Stimulated activated memory B cell treated with anti-CD40 and anti-IgM and Interleukin-4, amounts not matched to agents 10 μg/mL and 1 μg/mL and 100 μg/mL, for 72 hours (primary cell): ENCODE results near the gene MAGEA8.
A peak's percentile ranks its signal among the peaks of the same experiment; 100 is the strongest.
"Not testable (repeated sequence)": the region's sequence is repeated elsewhere in the genome, so short reads cannot be mapped to it uniquely, and the experiment has no call there.

Experiments used
- ATAC-seq: fragments of 150-1000 bp; cut with Tn5 transposase; 2 replicates; pipeline ENCODE4 v1.10.0; 2021
- H3K27ac Mint-ChIP-seq: one replicate; pipeline ENCODE4 v1.8.0; 2022; ENCODE audit warnings: mild to moderate bottlenecking, mixed read lengths
- H3K27me3 Mint-ChIP-seq: one replicate; pipeline ENCODE4 v1.8.0; 2022; ENCODE audit warnings: mixed read lengths
- H3K36me3 Mint-ChIP-seq: one replicate; pipeline ENCODE4 v1.8.0; 2022; ENCODE audit warnings: mixed read lengths
- H3K4me1 Mint-ChIP-seq: one replicate; pipeline ENCODE4 v1.8.0; 2022; ENCODE audit warnings: mixed read lengths
- H3K4me3 Mint-ChIP-seq: one replicate; pipeline ENCODE4 v1.8.0; 2022; ENCODE audit warnings: mild to moderate bottlenecking, moderate library complexity, mixed read lengths
- H3K9me3 Mint-ChIP-seq: one replicate; pipeline ENCODE4 v1.8.0; 2022; ENCODE audit warnings: mixed read lengths

Gene MAGEA8

DNA sequence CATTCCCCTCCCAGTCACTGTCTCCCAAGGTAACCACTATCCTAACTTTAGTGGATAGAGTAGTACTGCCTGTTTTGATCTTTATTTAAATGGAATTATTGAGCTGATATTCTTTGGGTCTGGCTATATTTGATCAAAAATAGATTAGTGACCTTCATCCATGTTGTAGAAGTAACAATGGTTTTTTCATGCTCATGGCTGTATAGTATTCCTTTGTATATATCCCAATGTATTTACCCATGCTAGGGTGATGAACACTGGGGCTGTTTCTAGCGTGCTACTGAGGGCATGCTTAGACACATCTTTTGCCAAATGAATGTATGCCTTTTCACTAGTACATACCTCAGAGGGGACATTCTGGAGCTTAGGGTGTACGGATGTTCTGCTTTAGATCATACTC lies 10.1 kb upstream of the MAGEA8 start:
- ATAC-seq, result no peak
- H3K36me3 Mint-ChIP-seq, result peaks cover 5% of the 10 kb centered on the region
- H3K4me1 Mint-ChIP-seq, result no peaks in the 10 kb centered on the region
- H3K4me3 Mint-ChIP-seq, result no peak overlapping the region
- peaks cover 7% of the 10 kb centered on the region for H3K27me3 Mint-ChIP-seq
- H3K27ac Mint-ChIP-seq, result no peak overlapping the region
- H3K9me3 Mint-ChIP-seq, result peaks cover 3% of the 10 kb centered on the region

DNA sequence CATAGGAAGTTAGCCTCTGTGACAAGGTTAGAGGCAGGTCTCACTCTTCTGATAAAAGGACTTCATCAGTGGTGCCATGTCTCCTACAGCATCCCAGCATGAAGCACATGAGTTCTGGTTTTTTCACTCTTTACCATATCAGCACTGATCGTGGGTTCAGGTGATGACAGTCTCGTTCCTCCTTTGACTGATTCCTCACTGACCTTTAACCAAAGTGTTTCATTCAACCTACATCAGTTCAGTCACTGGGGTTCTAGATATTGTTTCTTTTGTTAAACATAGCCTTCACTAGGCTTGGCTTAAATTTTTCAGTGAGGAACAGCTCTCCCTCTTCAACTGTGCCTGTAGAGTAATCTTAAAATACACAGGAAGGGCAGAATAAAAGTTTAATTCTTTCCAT lies 9.6 kb upstream of the MAGEA8 start:
- no peak overlapping the region for H3K4me3 Mint-ChIP-seq
- peaks cover under 1% of the 10 kb centered on the region for H3K36me3 Mint-ChIP-seq
- no peak overlapping the region for H3K27ac Mint-ChIP-seq
- H3K27me3 Mint-ChIP-seq, result peaks cover 7% of the 10 kb centered on the region
- peaks cover under 1% of the 10 kb centered on the region for H3K9me3 Mint-ChIP-seq
- ATAC-seq, result no peak
- no peaks in the 10 kb centered on the region for H3K4me1 Mint-ChIP-seq

DNA sequence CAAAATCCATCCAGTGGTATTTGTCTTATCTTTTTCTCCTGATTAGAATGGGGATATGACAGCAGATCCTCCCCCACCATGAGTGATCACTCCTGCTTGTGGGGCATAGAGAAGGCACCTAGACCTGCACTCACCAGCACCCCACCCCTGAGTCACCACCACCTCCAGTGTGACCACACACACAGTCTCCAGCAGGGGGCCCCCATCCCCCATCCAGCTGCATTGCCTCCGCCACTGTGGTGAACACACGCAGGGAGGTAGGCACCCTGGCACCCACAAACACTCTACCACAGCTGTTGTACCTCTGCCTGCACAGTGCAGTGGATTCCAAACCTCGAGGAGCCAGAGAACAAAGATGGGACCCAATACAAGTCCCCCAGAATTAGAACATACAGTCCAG lies 9.0 kb upstream of the MAGEA8 start:
- H3K9me3 Mint-ChIP-seq, result no peaks in the 10 kb centered on the region
- H3K4me1 Mint-ChIP-seq, result no peaks in the 10 kb centered on the region
- peaks cover 7% of the 10 kb centered on the region for H3K27me3 Mint-ChIP-seq
- no peaks in the 10 kb centered on the region for H3K36me3 Mint-ChIP-seq
- H3K27ac Mint-ChIP-seq, result no peak overlapping the region
- no peak overlapping the region for H3K4me3 Mint-ChIP-seq
- peak; percentile 79 for ATAC-seq

DNA sequence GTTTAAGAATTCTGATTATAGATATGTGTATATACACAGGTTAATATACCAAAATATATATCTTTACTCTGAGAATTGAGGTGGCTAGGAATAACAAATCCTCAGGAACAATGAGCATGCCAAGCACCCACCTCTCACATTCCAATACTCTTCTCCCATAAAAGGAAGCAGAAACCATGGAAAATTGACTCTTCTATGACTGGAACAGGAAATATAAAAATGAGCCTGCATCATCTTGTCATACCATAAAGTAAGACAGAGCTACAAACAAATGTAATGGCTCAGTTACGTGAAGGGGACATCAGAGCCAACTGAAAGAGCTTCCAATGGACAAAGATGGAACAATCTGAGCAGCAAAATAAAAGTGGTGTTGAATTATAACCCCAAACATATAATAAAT lies 3.8 kb upstream of the MAGEA8 start:
- no peak for ATAC-seq
- no peak overlapping the region for H3K4me3 Mint-ChIP-seq
- no peaks in the 10 kb centered on the region for H3K4me1 Mint-ChIP-seq
- H3K27ac Mint-ChIP-seq, result no peak overlapping the region
- H3K36me3 Mint-ChIP-seq, result no peaks in the 10 kb centered on the region
- H3K27me3 Mint-ChIP-seq, result peaks cover 1% of the 10 kb centered on the region
- H3K9me3 Mint-ChIP-seq, result no peaks in the 10 kb centered on the region

DNA sequence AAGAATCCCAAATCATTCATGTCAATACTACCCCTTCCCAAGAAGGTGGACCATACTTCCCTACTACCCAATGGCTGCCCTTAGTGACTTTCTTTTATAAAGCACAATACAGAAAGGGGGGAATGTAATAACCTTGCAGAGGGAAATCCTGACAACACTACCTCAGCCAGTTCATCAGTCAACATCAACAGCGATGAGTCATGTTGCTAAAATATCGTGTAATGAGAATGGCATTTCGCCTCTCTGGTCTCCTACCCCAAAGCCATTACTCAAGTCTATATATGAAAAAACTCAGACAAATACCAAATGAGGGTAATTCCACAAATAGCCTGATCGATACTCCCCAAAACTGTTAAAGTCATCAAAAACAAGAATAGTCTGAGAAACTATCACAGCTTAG lies 3.3 kb upstream of the MAGEA8 start:
- H3K27me3 Mint-ChIP-seq, result no peaks in the 10 kb centered on the region
- no peaks in the 10 kb centered on the region for H3K36me3 Mint-ChIP-seq
- no peak overlapping the region for H3K4me3 Mint-ChIP-seq
- H3K27ac Mint-ChIP-seq, result no peak overlapping the region
- H3K9me3 Mint-ChIP-seq, result no peaks in the 10 kb centered on the region
- ATAC-seq, result no peak
- H3K4me1 Mint-ChIP-seq, result no peaks in the 10 kb centered on the region

DNA sequence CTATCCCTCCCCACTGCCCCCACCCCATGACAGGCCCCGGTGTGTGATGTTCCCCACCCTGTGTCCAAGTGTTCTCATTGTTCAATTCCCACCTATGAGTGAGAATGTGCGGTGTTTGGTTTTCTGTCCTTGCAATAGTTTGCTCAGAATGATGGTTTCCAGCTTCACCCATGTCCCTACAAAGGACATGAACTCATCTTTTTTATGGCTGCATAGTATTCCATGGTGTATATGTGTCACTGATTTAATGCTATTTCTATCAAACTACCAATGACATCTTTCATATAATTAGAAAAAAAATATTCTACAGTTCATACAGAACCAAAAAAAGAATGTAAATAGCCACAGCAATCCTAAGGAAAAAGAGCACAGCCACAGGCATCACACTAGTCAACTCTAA lies 9.8 kb downstream of the MAGEA8 start:
- not testable (repeated sequence) for H3K36me3 Mint-ChIP-seq, H3K4me3 Mint-ChIP-seq, H3K27me3 Mint-ChIP-seq, H3K9me3 Mint-ChIP-seq, H3K4me1 Mint-ChIP-seq, ATAC-seq, H3K27ac Mint-ChIP-seq

DNA sequence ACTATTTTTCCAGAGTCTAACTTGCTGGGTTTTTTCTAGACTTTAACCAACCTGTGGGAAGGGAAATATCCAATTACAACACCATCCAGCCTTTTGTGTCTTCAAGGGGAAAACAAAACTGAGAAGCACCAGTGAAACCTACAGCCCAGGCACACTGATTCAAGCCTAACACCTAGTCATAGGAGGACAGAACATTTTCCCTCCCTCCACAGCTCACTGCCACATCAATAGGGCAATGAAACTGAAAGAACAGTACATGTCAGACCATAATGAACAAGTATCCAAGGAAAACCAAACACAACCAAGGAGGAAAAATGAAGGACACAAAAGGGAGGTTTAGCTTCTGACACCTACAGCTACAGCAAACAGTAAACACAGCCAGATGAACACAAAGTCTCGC lies 17.6 kb downstream of the MAGEA8 start:
- ATAC-seq, result no peak
- no peak overlapping the region for H3K27ac Mint-ChIP-seq
- no peaks in the 10 kb centered on the region for H3K4me1 Mint-ChIP-seq
- H3K4me3 Mint-ChIP-seq, result no peak overlapping the region
- peaks cover 6% of the 10 kb centered on the region for H3K9me3 Mint-ChIP-seq
- no peaks in the 10 kb centered on the region for H3K27me3 Mint-ChIP-seq
- H3K36me3 Mint-ChIP-seq, result no peaks in the 10 kb centered on the region

DNA sequence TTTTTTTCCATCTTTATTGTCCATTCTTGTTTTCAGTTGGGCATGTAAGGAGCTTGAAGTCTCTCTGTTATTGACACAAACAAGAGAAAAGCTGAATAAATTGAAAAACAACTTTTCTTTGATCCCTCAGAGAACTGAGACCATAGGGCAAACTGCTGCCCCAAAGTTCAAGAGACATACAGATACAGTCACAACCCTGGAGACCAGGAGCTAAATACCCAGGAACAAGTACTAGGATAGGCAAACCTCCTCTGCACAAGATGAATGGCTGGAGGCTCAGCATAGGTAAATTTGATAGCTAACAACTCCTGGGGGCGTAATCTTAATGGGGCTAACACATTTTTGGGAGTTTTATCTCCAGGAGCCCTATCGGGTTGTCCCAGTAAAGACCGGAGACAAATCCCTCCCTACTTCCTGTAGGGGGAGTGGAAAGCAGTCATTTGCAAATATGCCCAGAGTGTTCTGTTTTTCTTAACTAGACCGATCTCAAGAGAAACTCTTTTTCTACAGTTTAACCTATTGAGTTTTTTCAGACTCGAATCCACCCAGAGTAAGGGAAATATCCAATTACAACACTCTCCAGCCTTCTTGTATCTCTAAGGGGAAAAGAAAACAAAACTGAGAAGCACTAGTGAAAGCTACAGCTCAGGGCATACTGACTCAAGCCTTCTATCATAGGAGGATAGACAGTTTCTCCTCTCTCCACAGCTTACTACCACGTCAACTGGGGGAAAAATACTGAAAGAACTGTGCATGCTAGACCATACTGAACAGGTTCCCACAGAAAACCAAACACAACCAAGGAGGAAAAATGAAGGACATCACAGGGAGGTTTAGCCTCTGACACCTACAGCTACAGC lies 23.1 kb downstream of the MAGEA8 start:
- no peaks in the 10 kb centered on the region for H3K9me3 Mint-ChIP-seq
- H3K27ac Mint-ChIP-seq, result no peak overlapping the region
- ATAC-seq, result no peak
- H3K4me1 Mint-ChIP-seq, result no peaks in the 10 kb centered on the region
- H3K27me3 Mint-ChIP-seq, result no peaks in the 10 kb centered on the region
- peak overlapping the region; percentile 57 for H3K4me3 Mint-ChIP-seq
- H3K36me3 Mint-ChIP-seq, result no peaks in the 10 kb centered on the region

DNA sequence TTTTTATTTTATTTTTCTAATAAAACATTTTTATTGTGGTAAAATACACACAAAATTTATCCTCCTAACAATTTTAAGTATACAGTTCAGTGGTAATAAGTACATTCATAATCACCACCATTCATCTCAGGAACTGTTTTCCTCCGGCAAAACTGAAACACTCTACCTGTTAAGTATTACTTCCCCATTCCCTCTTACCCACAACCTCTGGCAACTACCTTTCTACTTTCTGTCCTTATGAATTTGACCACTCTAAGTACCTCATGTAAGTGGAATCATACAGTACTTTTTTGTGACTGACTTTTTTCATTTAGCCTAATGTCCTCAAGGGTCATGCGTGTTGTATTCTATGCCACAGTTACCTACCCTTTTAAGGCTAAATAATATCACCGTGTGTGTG lies 27.3 kb downstream of the MAGEA8 start:
- Mint-ChIP-seq H3K4me1 (no peaks in the 10 kb centered on the region), H3K4me3 (no peak overlapping the region), H3K27me3 (no peaks in the 10 kb centered on the region), H3K27ac (no peak overlapping the region), H3K9me3 (no peaks in the 10 kb centered on the region), H3K36me3 (no peaks in the 10 kb centered on the region)
- peak; percentile 54 for ATAC-seq

DNA sequence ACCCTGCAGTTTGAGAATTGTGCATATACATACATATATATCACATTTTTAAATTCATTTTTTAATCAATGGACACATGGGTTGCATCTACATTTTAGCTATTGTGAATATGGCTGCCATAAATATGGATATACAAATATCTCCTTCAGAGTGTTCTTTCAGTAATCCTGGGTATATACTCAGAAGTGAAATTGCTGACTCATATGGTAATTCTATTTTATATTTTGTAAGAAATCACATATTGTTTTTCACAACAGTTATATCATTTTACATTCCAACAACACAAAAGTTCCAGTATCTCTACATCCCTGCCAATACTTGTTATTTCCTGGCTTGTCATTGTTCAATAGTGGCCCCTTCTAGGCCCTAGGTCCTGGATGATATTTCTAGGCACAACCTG lies 27.7 kb downstream of the MAGEA8 start:
- no peaks in the 10 kb centered on the region for H3K36me3 Mint-ChIP-seq
- H3K27ac Mint-ChIP-seq, result no peak overlapping the region
- no peaks in the 10 kb centered on the region for H3K27me3 Mint-ChIP-seq
- H3K9me3 Mint-ChIP-seq, result no peaks in the 10 kb centered on the region
- no peaks in the 10 kb centered on the region for H3K4me1 Mint-ChIP-seq
- no peak for ATAC-seq
- H3K4me3 Mint-ChIP-seq, result no peak overlapping the region

DNA sequence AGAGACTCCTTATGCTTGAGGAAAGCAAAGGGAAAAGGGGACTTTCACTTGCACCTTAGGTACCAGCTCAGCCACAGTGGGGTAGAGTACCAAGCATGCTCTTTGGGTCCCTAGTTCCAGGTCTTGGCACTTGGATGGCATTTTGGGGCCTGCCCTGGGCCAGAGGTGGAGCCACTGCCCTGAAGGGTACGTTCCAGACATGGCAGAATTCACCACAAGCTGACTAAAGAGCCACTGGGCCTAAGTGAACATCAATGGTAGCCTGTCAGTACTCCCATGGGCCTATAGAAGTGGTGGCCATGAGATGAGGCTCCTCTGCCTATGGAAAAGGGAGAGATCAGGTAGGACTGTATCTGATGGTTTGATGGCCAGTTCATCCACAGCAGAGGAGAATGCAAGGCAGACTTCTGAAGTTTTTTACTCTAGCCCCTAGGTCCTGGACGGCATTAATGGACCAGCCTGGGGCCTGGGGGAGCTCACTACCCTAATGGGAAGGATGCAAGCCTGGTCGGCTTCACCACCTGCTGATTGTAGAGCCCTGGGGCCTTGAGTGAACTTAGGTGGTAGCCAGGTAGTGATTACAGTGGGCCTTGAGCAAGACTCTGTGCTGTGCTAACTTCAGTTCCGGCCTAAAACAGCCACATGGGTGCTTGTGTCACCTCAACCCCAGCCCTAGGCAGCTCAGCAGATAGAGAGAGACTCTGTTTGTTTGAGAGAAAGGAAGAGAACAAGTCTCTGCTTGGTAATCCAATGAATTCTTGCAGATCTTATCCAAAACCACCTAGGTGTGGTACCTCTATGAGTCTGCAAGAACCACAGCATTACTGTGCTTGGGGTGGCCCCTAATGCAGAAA lies 28.6 kb downstream of the MAGEA8 start:
- peaks cover 3% of the 10 kb centered on the region for H3K9me3 Mint-ChIP-seq
- H3K27ac Mint-ChIP-seq, result no peak overlapping the region
- H3K4me3 Mint-ChIP-seq, result no peak overlapping the region
- ATAC-seq, result no peak
- H3K36me3 Mint-ChIP-seq, result no peaks in the 10 kb centered on the region
- no peaks in the 10 kb centered on the region for H3K4me1 Mint-ChIP-seq
- no peaks in the 10 kb centered on the region for H3K27me3 Mint-ChIP-seq

DNA sequence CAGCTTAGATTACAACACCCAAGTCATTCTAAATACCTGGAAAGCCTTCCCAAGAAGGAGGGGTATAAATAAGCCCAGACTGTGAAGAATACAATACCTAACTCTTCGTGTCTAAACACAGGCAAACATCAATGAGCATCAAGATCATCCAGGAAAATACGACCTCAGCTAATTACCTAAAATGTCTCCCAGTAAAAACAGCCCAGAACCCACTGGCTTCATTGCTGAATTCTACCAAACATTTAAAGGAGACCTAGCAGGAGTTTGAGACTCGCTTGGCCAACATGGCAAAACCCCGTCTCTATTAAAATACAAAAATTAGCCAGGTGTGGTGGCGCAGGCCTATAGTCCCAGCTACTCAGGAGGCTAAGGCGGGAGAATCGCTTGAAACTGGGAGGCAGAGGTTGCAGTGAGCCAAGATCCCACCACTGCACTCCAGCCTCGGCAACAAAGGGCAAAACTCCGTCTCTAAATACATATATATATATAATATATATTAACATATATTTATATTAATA lies 29.3 kb downstream of the MAGEA8 start:
- no peaks in the 10 kb centered on the region for H3K36me3 Mint-ChIP-seq
- peaks cover 1% of the 10 kb centered on the region for H3K4me1 Mint-ChIP-seq
- no peaks in the 10 kb centered on the region for H3K27me3 Mint-ChIP-seq
- H3K4me3 Mint-ChIP-seq, result no peak overlapping the region
- peaks cover 3% of the 10 kb centered on the region for H3K9me3 Mint-ChIP-seq
- H3K27ac Mint-ChIP-seq, result no peak overlapping the region
- no peak for ATAC-seq

DNA sequence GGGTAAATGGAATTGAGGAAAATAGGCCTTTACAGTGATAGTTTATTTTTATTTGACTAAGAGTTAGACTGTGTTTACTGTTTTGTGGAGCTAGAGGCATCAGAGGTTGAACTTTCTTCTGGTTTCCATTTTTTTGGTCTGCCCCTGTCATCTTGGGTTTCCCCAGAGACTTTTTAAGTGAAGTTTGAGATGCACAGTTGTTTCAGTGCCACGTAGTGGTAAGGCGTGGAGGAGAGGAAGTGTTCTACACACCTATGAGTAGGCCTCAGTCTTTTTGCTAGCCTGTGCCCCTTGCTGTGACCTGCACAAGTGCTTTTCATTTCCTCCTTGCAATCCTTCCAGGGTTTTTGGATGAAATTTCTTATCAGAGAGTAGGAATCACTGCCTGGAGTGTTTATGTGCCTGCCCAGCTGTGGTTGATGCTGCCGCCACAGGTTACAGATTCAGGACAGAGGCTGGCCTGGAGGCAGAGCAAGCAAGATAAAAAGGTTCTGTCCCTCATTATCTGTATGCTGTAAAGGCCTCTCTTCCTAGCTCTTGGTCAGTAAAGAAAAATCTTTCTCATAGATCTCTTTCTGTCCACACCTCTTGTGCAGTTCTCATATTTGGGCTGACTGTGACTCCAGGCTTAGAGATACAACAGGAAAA lies 35.9 kb downstream of the MAGEA8 start:
- Mint-ChIP-seq H3K27ac (peak overlapping the region; percentile 69), H3K36me3 (no peaks in the 10 kb centered on the region), H3K4me3 (no peak overlapping the region), H3K27me3 (no peaks in the 10 kb centered on the region), H3K4me1 (peaks cover 7% of the 10 kb centered on the region), H3K9me3 (peaks cover 3% of the 10 kb centered on the region)
- ATAC-seq, result peak; percentile 86

DNA sequence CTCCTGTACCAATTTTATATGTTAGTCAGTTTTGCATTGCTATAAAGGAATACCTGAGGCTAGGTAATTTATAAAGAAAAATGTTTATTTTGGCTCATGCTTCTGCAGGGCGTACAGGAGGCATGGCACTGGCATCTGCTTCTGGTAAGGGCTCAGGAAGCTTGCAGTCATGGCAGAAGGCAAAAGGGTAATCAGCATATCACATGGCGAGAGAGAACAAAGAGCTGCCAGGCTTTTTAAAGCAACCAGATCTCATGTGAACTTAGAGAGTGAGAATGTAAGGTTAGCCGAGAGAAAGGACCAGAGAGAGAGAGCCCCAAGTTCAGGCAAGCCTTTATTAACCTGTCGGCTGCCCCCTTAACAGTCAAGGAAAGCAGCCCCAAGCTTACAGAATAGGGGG lies 42.9 kb downstream of the MAGEA8 start:
- not testable (repeated sequence) for H3K4me3 Mint-ChIP-seq, H3K27ac Mint-ChIP-seq, H3K27me3 Mint-ChIP-seq

DNA sequence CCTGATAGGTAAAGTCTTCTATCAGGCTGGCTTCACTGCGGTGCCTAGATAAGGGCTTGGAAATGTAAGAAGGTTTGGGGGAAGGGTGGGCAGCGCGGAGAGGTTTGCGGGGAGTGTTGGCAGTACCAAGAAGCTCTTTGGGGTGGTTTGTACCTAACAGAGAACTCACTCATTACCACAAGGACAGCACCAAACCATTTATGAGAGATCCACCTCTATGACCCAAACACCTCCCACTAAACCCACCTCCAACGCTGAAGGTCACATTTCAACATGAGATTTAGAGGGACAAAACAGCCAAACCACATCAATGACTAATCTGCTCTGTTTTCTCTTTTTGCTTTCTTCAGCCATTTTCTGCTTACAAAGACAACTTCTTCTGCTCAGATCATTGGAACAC lies 43.5 kb downstream of the MAGEA8 start:
- not testable (repeated sequence) for H3K36me3 Mint-ChIP-seq, ATAC-seq, H3K4me1 Mint-ChIP-seq, H3K27ac Mint-ChIP-seq, H3K27me3 Mint-ChIP-seq, H3K4me3 Mint-ChIP-seq, H3K9me3 Mint-ChIP-seq

More for the DNA sequence above, 42.9 kb downstream of the MAGEA8 start:
- H3K36me3 Mint-ChIP-seq, H3K4me1 Mint-ChIP-seq, H3K9me3 Mint-ChIP-seq, ATAC-seq: not testable (repeated sequence)
